HepG2 (cell line): Measurements from ENCODE around the gene PVR. TPM values are rescaled to one million over a fixed set of nuclear protein-coding genes. Genes with fewer than 3 reads are reported as not detected.

Source experiments
- AGO1 ChIP-seq: fragments of 200-400 bp; formaldehyde crosslinking; IDR thresholded peaks from 2 replicates; pipeline ENCODE4 v1.6.1; 2017; ENCODE audit warnings: mild to moderate bottlenecking, low read depth, low read length, moderate library complexity; ENCODE audit not compliant: poor library complexity, severe bottlenecking
- CHCHD3 ChIP-seq: sonication (generic); formaldehyde crosslinking; IDR thresholded peaks from 2 replicates; pipeline ENCODE4 v1.8.0; 2022; ENCODE audit warnings: mild to moderate bottlenecking, missing genetic modification reagents, moderate library complexity
- MAFF ChIP-seq: IDR thresholded peaks from 2 replicates; pipeline ENCODE4 v1.6.1; 2011; ENCODE audit warnings: low read depth, low read length, improper control_type of control experiment
- MLLT10 ChIP-seq: sonication (generic); formaldehyde crosslinking; IDR thresholded peaks from 2 replicates; pipeline ENCODE4 v1.4.0; 2020; ENCODE audit warnings: missing genetic modification reagents
- MLXIP ChIP-seq: sonication (generic); formaldehyde crosslinking; IDR thresholded peaks from 2 replicates; pipeline ENCODE4 v1.9.0; 2021; ENCODE audit warnings: missing genetic modification reagents, borderline replicate concordance
- SP5 ChIP-seq: IDR thresholded peaks from 2 replicates; pipeline ENCODE4 v1.6.1; 2016; ENCODE audit warnings: low read depth, borderline replicate concordance
- ZNF362 ChIP-seq: sonication (generic); formaldehyde crosslinking; IDR thresholded peaks from 2 replicates; pipeline ENCODE4 v1.4.0; 2020; ENCODE audit warnings: missing genetic modification reagents, mild to moderate bottlenecking, borderline replicate concordance
- ZNF549 ChIP-seq: sonication (generic); formaldehyde crosslinking; IDR thresholded peaks from 2 replicates; pipeline ENCODE4 v1.5.0; 2020; ENCODE audit warnings: missing genetic modification reagents
- ZNF746 ChIP-seq: sonication (generic); formaldehyde crosslinking; IDR thresholded peaks from 2 replicates; pipeline ENCODE4 v1.8.0; 2022; ENCODE audit warnings: mild to moderate bottlenecking, missing genetic modification reagents
- polyA plus RNA-seq, 8 experiments: library from polyadenylated mRNA; depleted of rRNA in 3 of 8; stranded (reverse) in 7 of 8; unstranded in 1 of 8; fragments of >200 nt; fragmentation: Illumina TruSeq in 4 of 8; extraction: Trizol in 4 of 8; gene quantifications; 2 replicates each; pipeline versions ENCODE4 v1.2.1 to v1.2.3, GENCODE V29; 2011 to 2016; ENCODE audit warnings: low read depth in 4 of 8, missing spikeins in 1 of 8, mixed read lengths in 1 of 8; ENCODE audit not compliant: insufficient read depth in 1 of 8
- total RNA-seq, 5 experiments: library from RNA; depleted of rRNA; stranded (reverse); fragments of >200 nt; fragmentation: Illumina TruSeq; extraction: Trizol; gene quantifications; 2 replicates each; pipeline ENCODE4 v1.2.3, GENCODE V29; 2016; ENCODE audit warnings: low read depth in 1 of 5
- TF ChIP-seq, protein P1 (sequence below): sonication (generic); formaldehyde crosslinking; IDR thresholded peaks from 2 replicates; pipeline ENCODE4 v1.5.0; 2020; ENCODE audit warnings: mild to moderate bottlenecking, missing genetic modification reagents, borderline replicate concordance
- TF ChIP-seq, protein P2 (sequence below): sonication (generic); formaldehyde crosslinking; IDR thresholded peaks from one replicate; pipeline ENCODE4 v1.5.1; 2020; ENCODE audit warnings: mild to moderate bottlenecking, missing genetic modification reagents; ENCODE audit errors: not compliant biosample characterization

The PVR gene
- total and polyA plus RNA-seq, 2 of the 13 experiments (the other 11 are each of a cell fraction or from before 2014, with no cell fraction given) = 43.4 to 46.6 TPM

- TF ChIP-seq, protein P1, sequence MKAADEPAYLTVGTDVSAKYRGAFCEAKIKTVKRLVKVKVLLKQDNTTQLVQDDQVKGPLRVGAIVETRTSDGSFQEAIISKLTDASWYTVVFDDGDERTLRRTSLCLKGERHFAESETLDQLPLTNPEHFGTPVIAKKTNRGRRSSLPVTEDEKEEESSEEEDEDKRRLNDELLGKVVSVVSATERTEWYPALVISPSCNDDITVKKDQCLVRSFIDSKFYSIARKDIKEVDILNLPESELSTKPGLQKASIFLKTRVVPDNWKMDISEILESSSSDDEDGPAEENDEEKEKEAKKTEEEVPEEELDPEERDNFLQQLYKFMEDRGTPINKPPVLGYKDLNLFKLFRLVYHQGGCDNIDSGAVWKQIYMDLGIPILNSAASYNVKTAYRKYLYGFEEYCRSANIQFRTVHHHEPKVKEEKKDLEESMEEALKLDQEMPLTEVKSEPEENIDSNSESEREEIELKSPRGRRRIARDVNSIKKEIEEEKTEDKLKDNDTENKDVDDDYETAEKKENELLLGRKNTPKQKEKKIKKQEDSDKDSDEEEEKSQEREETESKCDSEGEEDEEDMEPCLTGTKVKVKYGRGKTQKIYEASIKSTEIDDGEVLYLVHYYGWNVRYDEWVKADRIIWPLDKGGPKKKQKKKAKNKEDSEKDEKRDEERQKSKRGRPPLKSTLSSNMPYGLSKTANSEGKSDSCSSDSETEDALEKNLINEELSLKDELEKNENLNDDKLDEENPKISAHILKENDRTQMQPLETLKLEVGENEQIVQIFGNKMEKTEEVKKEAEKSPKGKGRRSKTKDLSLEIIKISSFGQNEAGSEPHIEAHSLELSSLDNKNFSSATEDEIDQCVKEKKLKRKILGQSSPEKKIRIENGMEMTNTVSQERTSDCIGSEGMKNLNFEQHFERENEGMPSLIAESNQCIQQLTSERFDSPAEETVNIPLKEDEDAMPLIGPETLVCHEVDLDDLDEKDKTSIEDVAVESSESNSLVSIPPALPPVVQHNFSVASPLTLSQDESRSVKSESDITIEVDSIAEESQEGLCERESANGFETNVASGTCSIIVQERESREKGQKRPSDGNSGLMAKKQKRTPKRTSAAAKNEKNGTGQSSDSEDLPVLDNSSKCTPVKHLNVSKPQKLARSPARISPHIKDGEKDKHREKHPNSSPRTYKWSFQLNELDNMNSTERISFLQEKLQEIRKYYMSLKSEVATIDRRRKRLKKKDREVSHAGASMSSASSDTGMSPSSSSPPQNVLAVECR = peak; percentile 48; the same call in 1 of the 2 replicates
- TF ChIP-seq MAFF = no peak
- TF ChIP-seq ZNF549 = no peak
- TF ChIP-seq SP5 = peak; percentile 89
- TF ChIP-seq ZNF362 (CRISPR knock-in tag) = no peak
- TF ChIP-seq ZNF746 (CRISPR knock-in tag) = peak; percentile 77
- no peak for TF ChIP-seq MLXIP
- no peak for TF ChIP-seq CHCHD3 (CRISPR knock-in tag)
- TF ChIP-seq, protein P2, sequence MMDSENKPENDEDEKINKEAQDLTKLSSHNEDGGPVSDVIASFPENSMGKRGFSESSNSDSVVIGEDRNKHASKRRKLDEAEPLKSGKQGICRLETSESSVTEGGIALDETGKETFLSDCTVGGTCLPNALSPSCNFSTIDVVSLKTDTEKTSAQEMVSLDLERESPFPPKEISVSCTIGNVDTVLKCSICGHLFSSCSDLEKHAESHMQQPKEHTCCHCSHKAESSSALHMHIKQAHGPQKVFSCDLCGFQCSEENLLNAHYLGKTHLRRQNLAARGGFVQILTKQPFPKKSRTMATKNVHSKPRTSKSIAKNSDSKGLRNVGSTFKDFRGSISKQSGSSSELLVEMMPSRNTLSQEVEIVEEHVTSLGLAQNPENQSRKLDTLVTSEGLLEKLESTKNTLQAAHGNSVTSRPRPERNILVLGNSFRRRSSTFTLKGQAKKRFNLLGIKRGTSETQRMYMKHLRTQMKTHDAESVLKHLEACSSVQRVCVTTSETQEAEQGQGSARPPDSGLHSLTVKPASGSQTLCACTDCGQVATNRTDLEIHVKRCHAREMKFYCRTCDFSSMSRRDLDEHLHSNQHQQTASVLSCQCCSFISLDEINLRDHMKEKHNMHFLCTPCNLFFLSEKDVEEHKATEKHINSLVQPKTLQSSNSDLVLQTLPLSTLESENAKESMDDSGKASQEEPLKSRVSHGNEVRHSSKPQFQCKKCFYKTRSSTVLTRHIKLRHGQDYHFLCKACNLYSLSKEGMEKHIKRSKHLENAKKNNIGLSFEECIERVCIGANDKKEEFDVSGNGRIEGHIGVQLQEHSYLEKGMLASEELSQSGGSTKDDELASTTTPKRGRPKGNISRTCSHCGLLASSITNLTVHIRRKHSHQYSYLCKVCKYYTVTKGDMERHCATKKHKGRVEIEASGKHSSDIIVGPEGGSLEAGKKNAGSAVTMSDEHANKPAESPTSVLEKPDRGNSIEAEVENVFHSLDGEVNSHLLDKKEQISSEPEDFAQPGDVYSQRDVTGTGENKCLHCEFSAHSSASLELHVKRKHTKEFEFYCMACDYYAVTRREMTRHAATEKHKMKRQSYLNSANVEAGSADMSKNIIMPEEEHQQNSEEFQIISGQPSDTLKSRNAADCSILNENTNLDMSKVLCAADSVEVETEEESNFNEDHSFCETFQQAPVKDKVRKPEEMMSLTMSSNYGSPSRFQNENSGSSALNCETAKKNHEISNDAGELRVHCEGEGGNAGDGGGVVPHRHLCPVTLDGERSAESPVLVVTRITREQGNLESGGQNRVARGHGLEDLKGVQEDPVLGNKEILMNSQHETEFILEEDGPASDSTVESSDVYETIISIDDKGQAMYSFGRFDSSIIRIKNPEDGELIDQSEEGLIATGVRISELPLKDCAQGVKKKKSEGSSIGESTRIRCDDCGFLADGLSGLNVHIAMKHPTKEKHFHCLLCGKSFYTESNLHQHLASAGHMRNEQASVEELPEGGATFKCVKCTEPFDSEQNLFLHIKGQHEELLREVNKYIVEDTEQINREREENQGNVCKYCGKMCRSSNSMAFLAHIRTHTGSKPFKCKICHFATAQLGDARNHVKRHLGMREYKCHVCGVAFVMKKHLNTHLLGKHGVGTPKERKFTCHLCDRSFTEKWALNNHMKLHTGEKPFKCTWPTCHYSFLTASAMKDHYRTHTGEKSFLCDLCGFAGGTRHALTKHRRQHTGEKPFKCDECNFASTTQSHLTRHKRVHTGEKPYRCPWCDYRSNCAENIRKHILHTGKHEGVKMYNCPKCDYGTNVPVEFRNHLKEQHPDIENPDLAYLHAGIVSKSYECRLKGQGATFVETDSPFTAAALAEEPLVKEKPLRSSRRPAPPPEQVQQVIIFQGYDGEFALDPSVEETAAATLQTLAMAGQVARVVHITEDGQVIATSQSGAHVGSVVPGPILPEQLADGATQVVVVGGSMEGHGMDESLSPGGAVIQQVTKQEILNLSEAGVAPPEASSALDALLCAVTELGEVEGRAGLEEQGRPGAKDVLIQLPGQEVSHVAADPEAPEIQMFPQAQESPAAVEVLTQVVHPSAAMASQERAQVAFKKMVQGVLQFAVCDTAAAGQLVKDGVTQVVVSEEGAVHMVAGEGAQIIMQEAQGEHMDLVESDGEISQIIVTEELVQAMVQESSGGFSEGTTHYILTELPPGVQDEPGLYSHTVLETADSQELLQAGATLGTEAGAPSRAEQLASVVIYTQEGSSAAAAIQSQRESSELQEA = no peak
- TF ChIP-seq MLLT10 (CRISPR knock-in tag) = no peak
- TF ChIP-seq AGO1 = no peak
Measured at GRCh38 chr19:44596428-44597130, 47.1 kb upstream of the PVR start (continued).
